OCI-LY7 (cell line): ENCODE measurements around the gene ACTRT2. TPM values are rescaled to one million over a fixed set of nuclear protein-coding genes. Genes with fewer than 3 reads are reported as not detected.

Experiments used
- BruUV-seq: library from RNA; stranded (reverse); fragments of 400-500 nt; replicated peaks from 2 replicates; lab custom pipeline; 2021; lab: Mats Ljungman, UMichigan
- CTCF ChIA-PET: fragments of 300-600 bp; sonication (Branson Sonifier 250); formaldehyde crosslinking; loops from one replicate; lab custom pipeline; 2022; ENCODE audit warnings: antibody characterized with exemption; ENCODE audit not compliant: unreplicated experiment; lab: Charles Lee
- POLR2A ChIA-PET: fragments of 300-600 bp; sonication (Branson Sonifier 250); formaldehyde crosslinking; loops from one replicate; lab custom pipeline; 2022; ENCODE audit warnings: antibody characterized with exemption; lab: Charles Lee
- DNase-seq: peaks from one replicate; pipeline ENCODE4 v3.0.0-alpha.2; 2015; ENCODE audit warnings: low spot score
- H2AFZ ChIP-seq: fragments of 200-600 bp; sonication (generic), shearing (Covaris generic); 2 replicates; pipeline ENCODE4 v1.6.1; 2014; ENCODE audit warnings: mild to moderate bottlenecking, antibody characterized with exemption, low read length, moderate library complexity
- H3K27ac ChIP-seq: fragments of 200-600 bp; sonication (generic); 2 replicates; pipeline ENCODE4 v1.5.1; 2014; ENCODE audit warnings: mixed run types, low read depth, mild to moderate bottlenecking, moderate library complexity, low read length, inconsistent platforms; ENCODE audit not compliant: poor library complexity, severe bottlenecking
- H3K36me3 ChIP-seq: fragments of 200-600 bp; sonication (generic); 2 replicates; pipeline ENCODE4 v1.6.1; 2014; ENCODE audit warnings: mild to moderate bottlenecking, antibody characterized with exemption, low read length, moderate library complexity, mixed read lengths; ENCODE audit not compliant: insufficient read depth
- H3K4me1 ChIP-seq: fragments of 200-600 bp; sonication (generic); 2 replicates; pipeline ENCODE4 v1.5.1; 2014; ENCODE audit warnings: mild to moderate bottlenecking, low read length; ENCODE audit not compliant: insufficient read depth, poor library complexity, severe bottlenecking
- H3K4me2 ChIP-seq: fragments of 200-600 bp; sonication (generic); 2 replicates; pipeline ENCODE4 v1.6.1; 2014; ENCODE audit warnings: mild to moderate bottlenecking, low read length
- H3K4me3 ChIP-seq: fragments of 200-600 bp; sonication (generic); 2 replicates; pipeline ENCODE4 v1.5.1; 2014; ENCODE audit warnings: mild to moderate bottlenecking, low read depth, low read length; ENCODE audit not compliant: poor library complexity, severe bottlenecking
- H3K79me2 ChIP-seq: fragments of 200-600 bp; sonication (generic); 2 replicates; pipeline ENCODE4 v1.6.1; 2016; ENCODE audit warnings: low read depth, mild to moderate bottlenecking, low read length, moderate library complexity, mixed read lengths; ENCODE audit not compliant: insufficient read depth
- H3K9me2 ChIP-seq: fragments of 200-600 bp; sonication (generic); 2 replicates; pipeline ENCODE4 v1.6.1; 2016; ENCODE audit warnings: mild to moderate bottlenecking, low read length, mixed read lengths; ENCODE audit not compliant: insufficient read depth
- H3K9me3 ChIP-seq: fragments of 200-600 bp; sonication (generic); 2 replicates; pipeline ENCODE4 v1.6.1; 2014; ENCODE audit warnings: mild to moderate bottlenecking, mixed run types, low read length, mixed read lengths
- H4K20me1 ChIP-seq: fragments of 200-600 bp; sonication (generic); 2 replicates; pipeline ENCODE4 v1.6.1; 2014; ENCODE audit warnings: mild to moderate bottlenecking, antibody characterized with exemption, low read length, moderate library complexity, mixed read lengths; ENCODE audit not compliant: insufficient read depth
- CTCF ChIP-seq: fragments of 200-600 bp; sonication (generic); conservative IDR thresholded peaks from 2 replicates; pipeline ENCODE4 v1.5.1; 2014; ENCODE audit warnings: mild to moderate bottlenecking, antibody characterized with exemption, low read length, moderate library complexity, mixed read lengths
- EZH2phosphoT487 ChIP-seq: fragments of 200-600 bp; sonication (generic); IDR thresholded peaks from 2 replicates; pipeline ENCODE4 v1.6.1; 2018; ENCODE audit warnings: low read depth, borderline replicate concordance, mild to moderate bottlenecking, mixed run types, antibody characterized with exemption, low read length, moderate library complexity, mixed read lengths
- intact Hi-C: fragments of 100-400 bp; cut with micrococcal nuclease; formaldehyde crosslinking; loops from one replicate; pipeline ENCODE4 v1.10.0; 2022; ENCODE audit not compliant: unreplicated experiment
- total RNA-seq, 2 experiments: library from RNA; depleted of rRNA in 1 of 2; stranded (reverse); fragments of >200 nt in 1 of 2; shearing (Covaris generic) in 1 of 2; gene quantifications; 2 replicates each; pipeline ENCODE4 v1.2.3, GENCODE V29; 2014 to 2022

The ACTRT2 gene
- total RNA-seq, 2 experiments from 2014 or later, result not detected

GRCh38 chr1:3053366-3053980 is 32.2 kb downstream of the ACTRT2 start:
- no peaks in the 10 kb centered on the region for H3K36me3 ChIP-seq
- CTCF ChIA-PET, result no interaction called here
- POLR2A ChIA-PET, result no interaction called here
- H3K9me3 ChIP-seq, result no peaks in the 10 kb centered on the region
- no peak overlapping the region for H3K4me3 ChIP-seq
- no peaks in the 10 kb centered on the region for H3K4me1 ChIP-seq
- intact Hi-C loops, result no loop called here
- H4K20me1 ChIP-seq, result no peaks in the 10 kb centered on the region
- BruUV-seq, result no TSS peak
- no peak for DNase-seq
- no peak overlapping the region for H2AFZ ChIP-seq
- no peaks in the 10 kb centered on the region for H3K79me2 ChIP-seq
- no peak overlapping the region for H3K27ac ChIP-seq
- TF ChIP-seq CTCF (no peak), EZH2phosphoT487 (no peak)
- no peak overlapping the region for H3K4me2 ChIP-seq
- H3K9me2 ChIP-seq, result no peaks in the 10 kb centered on the region

- ChIA-PET POLR2A (no interaction called here), CTCF (no interaction called here)
- no peak overlapping the region for H3K4me3 ChIP-seq
- BruUV-seq, result no TSS peak
- no peaks in the 10 kb centered on the region for H3K36me3 ChIP-seq
- no peaks in the 10 kb centered on the region for H3K9me3 ChIP-seq
- no peak for TF ChIP-seq CTCF
- no peak for TF ChIP-seq EZH2phosphoT487
- H3K4me2 ChIP-seq, result no peak overlapping the region
- H3K27ac ChIP-seq, result no peak overlapping the region
- intact Hi-C loops, result no loop called here
- no peaks in the 10 kb centered on the region for H3K4me1 ChIP-seq
- no peak for DNase-seq
- H3K9me2 ChIP-seq, result no peaks in the 10 kb centered on the region
- H4K20me1 ChIP-seq, result no peaks in the 10 kb centered on the region
- no peaks in the 10 kb centered on the region for H3K79me2 ChIP-seq
- H2AFZ ChIP-seq, result no peak overlapping the region
Observed at GRCh38 chr1:3053986-3054385, 32.7 kb downstream of the ACTRT2 start.

- no TSS peak for BruUV-seq
Observed at GRCh38 chr1:3054474-3054873, 33.2 kb downstream of the ACTRT2 start.

More at GRCh38 chr1:3054474-3054873, 33.2 kb downstream of the ACTRT2 start:
- ChIA-PET POLR2A (no interaction called here), CTCF (no interaction called here)
- Histone ChIP-seq H3K4me2 (no peak overlapping the region), H3K4me1 (no peaks in the 10 kb centered on the region), H3K9me2 (no peaks in the 10 kb centered on the region), H3K4me3 (no peak overlapping the region), H4K20me1 (no peaks in the 10 kb centered on the region), H3K79me2 (no peaks in the 10 kb centered on the region), H3K27ac (no peak overlapping the region), H2AFZ (no peak overlapping the region), H3K36me3 (no peaks in the 10 kb centered on the region), H3K9me3 (no peaks in the 10 kb centered on the region)
- TF ChIP-seq CTCF, result no peak
- no peak for TF ChIP-seq EZH2phosphoT487
- intact Hi-C loops, result no loop called here
- DNase-seq, result no peak
